ENCODE data around the gene LIPC.

The LIPC gene

GRCh38 chr15:58477170-58477569 is 45.4 kb downstream of the LIPC start:
- no peak for DNase-seq

- DNase-seq = no peak
Measured at GRCh38 chr15:58478035-58478434, 46.2 kb downstream of the LIPC start.

- no peak for DNase-seq
Measured at GRCh38 chr15:58478579-58478978, 46.8 kb downstream of the LIPC start.

- no peak for DNase-seq
Measured at GRCh38 chr15:58479941-58480340, 48.1 kb downstream of the LIPC start.

- no peak for DNase-seq
Measured at GRCh38 chr15:58483376-58483775, 51.6 kb downstream of the LIPC start.

- no peak for DNase-seq
Measured at GRCh38 chr15:58484791-58485600, 53.2 kb downstream of the LIPC start.

GRCh38 chr15:58486062-58486461 is 54.3 kb downstream of the LIPC start:
- DNase-seq = no peak

- no peak for DNase-seq
Measured at GRCh38 chr15:58486564-58486963, 54.8 kb downstream of the LIPC start.

GRCh38 chr15:58487041-58487723 is 55.4 kb downstream of the LIPC start:
- no peak for DNase-seq

- no peak for DNase-seq
Measured at GRCh38 chr15:58487724-58488120, 55.9 kb downstream of the LIPC start.

GRCh38 chr15:58489289-58490085 is 57.7 kb downstream of the LIPC start:
- DNase-seq = no peak

GRCh38 chr15:58490086-58490887 is 58.5 kb downstream of the LIPC start:
- DNase-seq = no peak

- no peak for DNase-seq
Measured at GRCh38 chr15:58490888-58491473, 59.2 kb downstream of the LIPC start.

- no peak for DNase-seq
Measured at GRCh38 chr15:58491499-58492202, 59.9 kb downstream of the LIPC start.

GRCh38 chr15:58492661-58493397 is 61.0 kb downstream of the LIPC start:
- DNase-seq = no peak

- DNase-seq = no peak
Measured at GRCh38 chr15:58494567-58494966, 62.8 kb downstream of the LIPC start.

GRCh38 chr15:58495891-58496408 is 64.2 kb downstream of the LIPC start:
- DNase-seq = no peak

GRCh38 chr15:58497046-58497785 is 65.4 kb downstream of the LIPC start:
- no peak for DNase-seq

GRCh38 chr15:58498821-58499580 is 67.2 kb downstream of the LIPC start:
- no peak for DNase-seq
